Measurements from ENCODE around the gene PSME1. TPM values are rescaled to one million over a fixed set of nuclear protein-coding genes. Genes with fewer than 3 reads are reported as not detected.

PSME1 gene
- total and polyA plus RNA-seq, 4 donors: 125 to 311 (median 239) TPM

- H3K9me3 ChIP-seq (ENCODE audit: control insufficient read depth in 4 of 4, insufficient read depth in 3 of 4, low read length in 3 of 4): no peaks in the 10 kb centered on the region
- TF ChIP-seq CTCF (IDR thresholded peaks at IDR 0.05; ENCODE audit: control extremely low read depth, extremely low read depth): no peak
- H3K36me3 ChIP-seq (ENCODE audit: control insufficient read depth in 4 of 4, insufficient read depth in 4 of 4, low read length in 4 of 4): peaks cover 5 to 77% (median 13%) of the 10 kb centered on the region in 4 donors
- H3K4me3 ChIP-seq: no peak overlapping the region
- ATAC-seq (ENCODE audit: insufficient read depth, low FRiP score) (no peak), DNase-seq (no peak)
- WGBS, 2 donors: 88 to 89% methylated on average over 14 of the region's 14 CpGs
- no peak overlapping the region for H3K27ac ChIP-seq (ENCODE audit: low read depth in 1 of 2, low read length in 1 of 2)
- no peaks in the 10 kb centered on the region for H3K4me1 ChIP-seq (ENCODE audit: control insufficient read depth in 5 of 5, insufficient read depth in 5 of 5, low read length in 5 of 5)
- no peaks in the 10 kb centered on the region for H3K27me3 ChIP-seq (ENCODE audit: control insufficient read depth in 3 of 3, insufficient read depth in 3 of 3, low read length in 2 of 3)
- no peak overlapping the region for H3K9ac ChIP-seq (ENCODE audit: insufficient read depth in 1 of 2, low read length in 2 of 2)
These were observed 43.4 kb downstream of the PSME1 start for GRCh38 chr14:24179294-24179960.

GRCh38 chr14:24179961-24180796, 44.2 kb downstream of the PSME1 start:
- H3K27me3 ChIP-seq (ENCODE audit: control insufficient read depth in 3 of 3, insufficient read depth in 3 of 3, low read length in 2 of 3): no peaks in the 10 kb centered on the region
- H3K27ac ChIP-seq (ENCODE audit: low read depth in 1 of 2, low read length in 1 of 2): no peak overlapping the region
- WGBS, 2 donors: 83 to 93% methylated on average over 18 of the region's 18 CpGs
- H3K4me3 ChIP-seq: no peak overlapping the region
- no peaks in the 10 kb centered on the region for H3K9me3 ChIP-seq (ENCODE audit: control insufficient read depth in 4 of 4, insufficient read depth in 3 of 4, low read length in 3 of 4)
- peaks cover 8 to 85% (median 18%) of the 10 kb centered on the region in 4 donors for H3K36me3 ChIP-seq (ENCODE audit: control insufficient read depth in 4 of 4, insufficient read depth in 4 of 4, low read length in 4 of 4)
- ATAC-seq (ENCODE audit: insufficient read depth, low FRiP score) (no peak), DNase-seq (no peak)
- no peak overlapping the region for H3K9ac ChIP-seq (ENCODE audit: insufficient read depth in 1 of 2, low read length in 2 of 2)
- TF ChIP-seq CTCF (IDR thresholded peaks at IDR 0.05; ENCODE audit: control extremely low read depth, extremely low read depth): no peak
- no peaks in the 10 kb centered on the region for H3K4me1 ChIP-seq (ENCODE audit: control insufficient read depth in 5 of 5, insufficient read depth in 5 of 5, low read length in 5 of 5)

GRCh38 chr14:24181371-24182077, 45.5 kb downstream of the PSME1 start:
- Histone ChIP-seq H3K27me3 (ENCODE audit: control insufficient read depth in 3 of 3, insufficient read depth in 3 of 3, low read length in 2 of 3) (no peaks in the 10 kb centered on the region), H3K36me3 (ENCODE audit: control insufficient read depth in 4 of 4, insufficient read depth in 4 of 4, low read length in 4 of 4) (peaks cover 20 to 91% (median 24%) of the 10 kb centered on the region in 4 donors), H3K27ac (ENCODE audit: low read depth in 1 of 2, low read length in 1 of 2) (no peak overlapping the region), H3K9ac (ENCODE audit: insufficient read depth in 1 of 2, low read length in 2 of 2) (no peak overlapping the region), H3K4me1 (ENCODE audit: control insufficient read depth in 5 of 5, insufficient read depth in 5 of 5, low read length in 5 of 5) (no peaks in the 10 kb centered on the region), H3K9me3 (ENCODE audit: control insufficient read depth in 4 of 4, insufficient read depth in 3 of 4, low read length in 3 of 4) (no peaks in the 10 kb centered on the region), H3K4me3 (no peak overlapping the region)
- WGBS, 2 donors: 90% methylated on average over 15 to 19 of the region's 19 CpGs
- DNase-seq (no peak), ATAC-seq (ENCODE audit: insufficient read depth, low FRiP score) (no peak)
- TF ChIP-seq CTCF (IDR thresholded peaks at IDR 0.05; ENCODE audit: control extremely low read depth, extremely low read depth): no peak
